Measurements from ENCODE around the gene KRT71.

DNA sequence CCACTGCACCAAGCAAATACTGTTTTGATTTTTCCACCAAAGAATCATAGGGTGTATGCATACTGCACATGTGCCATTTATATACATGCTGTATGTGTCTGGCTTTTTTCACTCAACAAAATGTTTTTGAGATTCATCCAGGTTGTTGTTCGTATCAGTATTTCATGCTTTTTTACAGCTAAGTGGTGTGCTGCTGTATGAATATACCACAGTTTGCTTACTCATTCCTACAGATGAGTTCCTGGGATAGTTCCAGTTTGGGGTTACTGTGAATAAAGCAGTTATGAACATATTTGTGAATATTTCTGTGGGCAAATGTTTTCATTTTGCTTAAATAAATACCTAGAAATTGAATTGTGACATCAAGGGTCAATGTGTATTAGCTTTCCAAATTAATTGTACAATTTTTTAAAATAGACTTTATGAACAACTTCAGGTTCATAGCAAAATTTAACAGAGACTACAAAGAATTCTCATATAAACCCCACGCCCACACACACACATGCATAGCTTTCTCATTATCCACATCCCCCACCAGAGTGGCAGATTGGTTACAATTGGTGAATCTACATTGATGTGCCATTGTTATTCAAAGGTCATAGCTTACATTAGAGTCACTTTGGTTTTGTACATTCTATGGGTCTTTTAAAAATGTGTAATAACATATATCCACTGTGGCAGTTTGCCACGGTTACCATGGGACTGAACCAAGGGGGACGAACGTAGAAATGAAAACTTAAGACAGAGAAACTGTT is 53.0 kb downstream of the KRT71 start:
- TF ChIP-seq, protein P1, sequence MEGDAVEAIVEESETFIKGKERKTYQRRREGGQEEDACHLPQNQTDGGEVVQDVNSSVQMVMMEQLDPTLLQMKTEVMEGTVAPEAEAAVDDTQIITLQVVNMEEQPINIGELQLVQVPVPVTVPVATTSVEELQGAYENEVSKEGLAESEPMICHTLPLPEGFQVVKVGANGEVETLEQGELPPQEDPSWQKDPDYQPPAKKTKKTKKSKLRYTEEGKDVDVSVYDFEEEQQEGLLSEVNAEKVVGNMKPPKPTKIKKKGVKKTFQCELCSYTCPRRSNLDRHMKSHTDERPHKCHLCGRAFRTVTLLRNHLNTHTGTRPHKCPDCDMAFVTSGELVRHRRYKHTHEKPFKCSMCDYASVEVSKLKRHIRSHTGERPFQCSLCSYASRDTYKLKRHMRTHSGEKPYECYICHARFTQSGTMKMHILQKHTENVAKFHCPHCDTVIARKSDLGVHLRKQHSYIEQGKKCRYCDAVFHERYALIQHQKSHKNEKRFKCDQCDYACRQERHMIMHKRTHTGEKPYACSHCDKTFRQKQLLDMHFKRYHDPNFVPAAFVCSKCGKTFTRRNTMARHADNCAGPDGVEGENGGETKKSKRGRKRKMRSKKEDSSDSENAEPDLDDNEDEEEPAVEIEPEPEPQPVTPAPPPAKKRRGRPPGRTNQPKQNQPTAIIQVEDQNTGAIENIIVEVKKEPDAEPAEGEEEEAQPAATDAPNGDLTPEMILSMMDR (IDR thresholded peaks at IDR 0.05; ENCODE audit: low read depth, low read length): no peak
- TF ChIP-seq EZH2phosphoT487 (IDR thresholded peaks at IDR 0.05; ENCODE audit: low read depth): no peak

All from OCI-LY3 (cell line).